ENCODE measurements around the gene MYH7B.

The MYH7B gene

GRCh38 chr20:34983089-34983820 lies 27.6 kb downstream of the MYH7B start:
- no peak overlapping the region for H3K27ac ChIP-seq (ENCODE audit: low read depth in 2 of 2, low read length in 2 of 2)
- no peaks in the 10 kb centered on the region for H3K36me3 ChIP-seq (ENCODE audit: control insufficient read depth in 2 of 2, insufficient read depth in 2 of 2, low read length in 2 of 2)
- H3K9me3 ChIP-seq (ENCODE audit: control insufficient read depth in 2 of 2, low read length in 2 of 2): no peaks in the 10 kb centered on the region
- no peak overlapping the region for H3K4me3 ChIP-seq (ENCODE audit: low read length in 2 of 2)
- H3K9ac ChIP-seq (ENCODE audit: low read depth in 1 of 2, low read length in 2 of 2): peak overlapping the region in 1 of 2 donors; percentile 57
- H3K4me1 ChIP-seq (ENCODE audit: control insufficient read depth in 2 of 2, insufficient read depth in 2 of 2, low read length in 2 of 2): peaks cover 16 to 19% of the 10 kb centered on the region in 2 donors
- H3K27me3 ChIP-seq (ENCODE audit: control insufficient read depth in 2 of 2, insufficient read depth in 2 of 2, low read length in 2 of 2): peaks cover 0 to 7% of the 10 kb centered on the region in 2 donors

DNA sequence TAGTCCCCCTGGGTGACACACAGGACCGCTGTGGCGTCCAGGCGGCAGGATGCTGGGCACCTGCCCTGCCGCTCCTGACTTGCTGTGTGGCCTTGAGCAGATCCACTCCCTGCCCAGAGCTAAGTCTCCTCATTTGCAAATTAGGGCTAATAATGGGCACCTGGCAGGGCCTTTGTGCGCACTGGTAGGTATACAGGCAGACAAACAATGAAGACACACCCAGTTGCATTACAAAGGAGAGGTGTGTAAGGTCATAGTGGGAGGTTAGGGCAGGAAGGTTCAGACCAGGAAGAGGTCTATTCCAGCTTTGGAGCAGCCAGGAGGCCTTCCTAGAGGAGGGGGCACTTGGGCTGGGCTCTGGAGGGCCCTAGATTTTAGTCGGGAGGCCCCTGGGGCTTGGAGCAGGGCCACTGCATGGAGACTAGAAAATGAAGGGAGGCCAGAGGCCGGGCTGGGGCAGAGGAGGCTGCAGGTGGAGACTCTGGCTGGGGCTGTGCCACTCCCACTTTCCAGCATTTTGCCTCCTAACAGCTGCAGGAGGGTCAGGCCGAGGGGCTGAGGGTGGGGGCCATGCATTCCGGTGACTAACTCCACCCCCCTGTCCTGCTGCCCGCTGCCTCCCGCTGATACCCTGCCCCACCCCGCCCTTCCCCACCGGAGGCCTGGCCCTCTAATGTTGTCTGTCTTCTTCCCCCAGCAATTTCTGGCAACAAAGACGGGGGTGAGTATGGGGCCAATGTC lies 28.5 kb downstream of the MYH7B start:
- H3K4me1 ChIP-seq (ENCODE audit: control insufficient read depth in 2 of 2, insufficient read depth in 2 of 2, low read length in 2 of 2): peaks cover 16 to 19% of the 10 kb centered on the region in 2 donors
- peaks cover 0 to 7% of the 10 kb centered on the region in 2 donors for H3K27me3 ChIP-seq (ENCODE audit: control insufficient read depth in 2 of 2, insufficient read depth in 2 of 2, low read length in 2 of 2)
- no peaks in the 10 kb centered on the region for H3K36me3 ChIP-seq (ENCODE audit: control insufficient read depth in 2 of 2, insufficient read depth in 2 of 2, low read length in 2 of 2)
- no peak overlapping the region for H3K27ac ChIP-seq (ENCODE audit: low read depth in 2 of 2, low read length in 2 of 2)
- H3K4me3 ChIP-seq (ENCODE audit: low read length in 2 of 2): no peak overlapping the region
- H3K9me3 ChIP-seq (ENCODE audit: control insufficient read depth in 2 of 2, low read length in 2 of 2): no peaks in the 10 kb centered on the region
- H3K9ac ChIP-seq (ENCODE audit: low read depth in 1 of 2, low read length in 2 of 2): peak overlapping the region; percentile 14 to 57

GRCh38 chr20:34984756-34985261 lies 29.1 kb downstream of the MYH7B start:
- Histone ChIP-seq H3K27ac (ENCODE audit: low read depth in 2 of 2, low read length in 2 of 2) (no peak overlapping the region), H3K9me3 (ENCODE audit: control insufficient read depth in 2 of 2, low read length in 2 of 2) (no peaks in the 10 kb centered on the region), H3K4me3 (ENCODE audit: low read length in 2 of 2) (no peak overlapping the region), H3K27me3 (ENCODE audit: control insufficient read depth in 2 of 2, insufficient read depth in 2 of 2, low read length in 2 of 2) (peaks cover 0 to 7% of the 10 kb centered on the region in 2 donors), H3K4me1 (ENCODE audit: control insufficient read depth in 2 of 2, insufficient read depth in 2 of 2, low read length in 2 of 2) (peaks cover 16 to 19% of the 10 kb centered on the region in 2 donors), H3K9ac (ENCODE audit: low read depth in 1 of 2, low read length in 2 of 2) (no peak overlapping the region), H3K36me3 (ENCODE audit: control insufficient read depth in 2 of 2, insufficient read depth in 2 of 2, low read length in 2 of 2) (no peaks in the 10 kb centered on the region)

DNA sequence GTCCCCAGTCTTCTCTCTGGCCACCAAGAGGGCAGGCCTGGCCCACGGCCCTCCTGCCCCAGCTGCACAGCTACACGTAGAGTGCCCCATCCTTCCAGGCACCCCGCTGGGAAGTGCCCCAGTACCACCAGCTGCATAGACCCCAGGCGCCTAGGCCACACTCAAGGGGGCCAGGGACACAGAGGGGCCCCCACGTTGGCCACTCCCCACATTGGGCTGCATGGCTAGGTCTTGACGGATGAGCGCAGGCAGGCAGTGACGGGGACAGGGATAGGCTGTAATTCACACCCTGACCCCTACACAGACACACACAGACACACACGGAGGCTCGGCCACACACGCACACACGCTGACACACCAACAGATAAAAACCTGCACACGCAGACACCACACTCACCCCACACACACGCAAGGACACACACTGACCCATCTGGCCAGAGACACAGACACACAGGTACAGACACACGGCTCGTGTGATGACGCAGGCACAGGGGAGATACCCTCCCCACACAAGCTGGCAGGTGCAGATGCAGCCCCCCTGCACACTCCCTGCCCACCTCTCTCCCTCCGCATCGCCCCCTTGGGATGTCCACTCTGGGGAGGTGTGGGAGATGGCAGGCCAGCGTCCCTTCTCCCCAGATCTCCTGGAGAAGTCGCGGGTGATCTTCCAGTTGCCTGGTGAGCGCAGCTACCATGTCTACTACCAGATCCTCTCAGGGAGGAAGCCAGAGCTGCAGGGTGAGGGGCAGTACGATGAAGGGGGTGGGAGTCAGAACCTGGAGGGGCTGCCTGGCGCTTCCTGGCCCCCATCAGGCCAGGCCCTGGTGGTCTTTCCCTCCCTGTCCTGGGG lies 30.0 kb downstream of the MYH7B start:
- H3K36me3 ChIP-seq (ENCODE audit: control insufficient read depth in 2 of 2, insufficient read depth in 2 of 2, low read length in 2 of 2): no peaks in the 10 kb centered on the region
- no peak overlapping the region for H3K4me3 ChIP-seq (ENCODE audit: low read length in 2 of 2)
- H3K9ac ChIP-seq (ENCODE audit: low read depth in 1 of 2, low read length in 2 of 2): no peak overlapping the region
- no peaks in the 10 kb centered on the region for H3K9me3 ChIP-seq (ENCODE audit: control insufficient read depth in 2 of 2, low read length in 2 of 2)
- peaks cover 0 to 7% of the 10 kb centered on the region in 2 donors for H3K27me3 ChIP-seq (ENCODE audit: control insufficient read depth in 2 of 2, insufficient read depth in 2 of 2, low read length in 2 of 2)
- H3K4me1 ChIP-seq (ENCODE audit: control insufficient read depth in 2 of 2, insufficient read depth in 2 of 2, low read length in 2 of 2): peaks cover 13 to 19% of the 10 kb centered on the region in 2 donors
- no peak overlapping the region for H3K27ac ChIP-seq (ENCODE audit: low read depth in 2 of 2, low read length in 2 of 2)

DNA sequence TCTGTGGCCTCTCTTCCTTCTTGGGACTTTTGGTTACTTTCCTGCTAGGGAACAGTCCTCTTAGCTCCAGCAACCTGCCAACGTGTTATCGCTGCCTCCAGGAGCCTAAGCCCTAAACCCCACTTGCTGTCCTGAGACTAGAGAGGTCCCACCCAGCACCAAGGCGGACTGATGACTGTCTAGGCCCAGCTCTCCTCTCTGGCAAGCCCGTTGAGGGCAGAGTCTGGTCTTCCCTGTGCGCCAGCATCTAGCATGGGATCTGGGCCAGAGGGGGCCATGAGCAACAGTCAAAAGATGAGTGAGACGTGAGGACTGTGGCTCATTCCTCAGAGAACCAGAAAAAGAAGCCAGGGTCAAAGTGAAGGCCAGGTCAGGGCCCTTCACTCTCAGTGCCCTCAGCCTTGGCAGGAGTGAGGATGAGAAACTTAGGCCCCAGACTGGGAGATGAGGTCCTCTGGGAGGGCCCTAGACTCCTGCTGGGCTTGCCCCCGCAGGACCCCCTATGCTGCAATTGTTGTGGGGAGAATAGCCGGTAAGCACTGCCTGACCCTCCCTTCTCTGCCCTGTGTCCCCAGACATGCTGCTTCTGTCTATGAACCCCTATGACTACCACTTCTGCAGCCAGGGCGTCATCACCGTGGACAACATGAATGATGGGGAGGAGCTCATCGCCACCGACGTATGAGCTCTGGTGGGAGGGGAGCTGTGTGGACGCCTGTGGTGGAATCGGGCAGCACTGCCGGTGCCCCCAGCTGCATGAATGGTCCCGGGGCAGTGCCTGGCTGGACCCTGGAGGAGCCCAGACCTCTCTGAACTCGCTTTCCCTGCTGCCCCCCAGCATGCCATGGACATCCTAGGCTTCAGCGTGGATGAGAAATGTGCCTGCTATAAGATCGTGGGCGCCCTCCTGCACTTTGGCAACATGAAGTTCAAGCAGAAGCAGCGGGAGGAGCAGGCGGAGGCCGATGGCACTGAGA lies 30.9 kb downstream of the MYH7B start:
- Histone ChIP-seq H3K9me3 (ENCODE audit: control insufficient read depth in 2 of 2, low read length in 2 of 2) (no peaks in the 10 kb centered on the region), H3K36me3 (ENCODE audit: control insufficient read depth in 2 of 2, insufficient read depth in 2 of 2, low read length in 2 of 2) (no peaks in the 10 kb centered on the region), H3K4me3 (ENCODE audit: low read length in 2 of 2) (no peak overlapping the region), H3K27ac (ENCODE audit: low read depth in 2 of 2, low read length in 2 of 2) (no peak overlapping the region), H3K9ac (ENCODE audit: low read depth in 1 of 2, low read length in 2 of 2) (no peak overlapping the region), H3K4me1 (ENCODE audit: control insufficient read depth in 2 of 2, insufficient read depth in 2 of 2, low read length in 2 of 2) (peaks cover 11 to 16% of the 10 kb centered on the region in 2 donors), H3K27me3 (ENCODE audit: control insufficient read depth in 2 of 2, insufficient read depth in 2 of 2, low read length in 2 of 2) (peaks cover 0 to 7% of the 10 kb centered on the region in 2 donors)

- Histone ChIP-seq H3K9ac (ENCODE audit: low read depth in 1 of 2, low read length in 2 of 2) (no peak overlapping the region), H3K36me3 (ENCODE audit: control insufficient read depth in 2 of 2, insufficient read depth in 2 of 2, low read length in 2 of 2) (no peaks in the 10 kb centered on the region), H3K27me3 (ENCODE audit: control insufficient read depth in 2 of 2, insufficient read depth in 2 of 2, low read length in 2 of 2) (peaks cover 0 to 7% of the 10 kb centered on the region in 2 donors), H3K4me1 (ENCODE audit: control insufficient read depth in 2 of 2, insufficient read depth in 2 of 2, low read length in 2 of 2) (peaks cover 11 to 16% of the 10 kb centered on the region in 2 donors), H3K4me3 (ENCODE audit: low read length in 2 of 2) (no peak overlapping the region), H3K9me3 (ENCODE audit: control insufficient read depth in 2 of 2, low read length in 2 of 2) (no peaks in the 10 kb centered on the region), H3K27ac (ENCODE audit: low read depth in 2 of 2, low read length in 2 of 2) (no peak overlapping the region)
Observed at GRCh38 chr20:34987288-34988190, 31.9 kb downstream of the MYH7B start.

GRCh38 chr20:34988191-34988540 lies 32.5 kb downstream of the MYH7B start:
- H3K4me3 ChIP-seq (ENCODE audit: low read length in 2 of 2): no peak overlapping the region
- peaks cover 0 to 4% of the 10 kb centered on the region in 2 donors for H3K36me3 ChIP-seq (ENCODE audit: control insufficient read depth in 2 of 2, insufficient read depth in 2 of 2, low read length in 2 of 2)
- peaks cover 0 to 7% of the 10 kb centered on the region in 2 donors for H3K27me3 ChIP-seq (ENCODE audit: control insufficient read depth in 2 of 2, insufficient read depth in 2 of 2, low read length in 2 of 2)
- H3K4me1 ChIP-seq (ENCODE audit: control insufficient read depth in 2 of 2, insufficient read depth in 2 of 2, low read length in 2 of 2): peaks cover 11 to 16% of the 10 kb centered on the region in 2 donors
- no peak overlapping the region for H3K27ac ChIP-seq (ENCODE audit: low read depth in 2 of 2, low read length in 2 of 2)
- H3K9me3 ChIP-seq (ENCODE audit: control insufficient read depth in 2 of 2, low read length in 2 of 2): no peaks in the 10 kb centered on the region
- no peak overlapping the region for H3K9ac ChIP-seq (ENCODE audit: low read depth in 1 of 2, low read length in 2 of 2)

- Histone ChIP-seq H3K4me3 (ENCODE audit: low read length in 2 of 2) (no peak overlapping the region), H3K4me1 (ENCODE audit: control insufficient read depth in 2 of 2, insufficient read depth in 2 of 2, low read length in 2 of 2) (peaks cover 4 to 6% of the 10 kb centered on the region in 2 donors), H3K27ac (ENCODE audit: low read depth in 2 of 2, low read length in 2 of 2) (no peak overlapping the region)
Observed at GRCh38 chr20:34989118-34989517, 33.5 kb downstream of the MYH7B start.

More at GRCh38 chr20:34989118-34989517, 33.5 kb downstream of the MYH7B start:
- H3K9me3 ChIP-seq (ENCODE audit: control insufficient read depth in 2 of 2, low read length in 2 of 2): no peaks in the 10 kb centered on the region
- H3K9ac ChIP-seq (ENCODE audit: low read depth in 1 of 2, low read length in 2 of 2): no peak overlapping the region
- peaks cover 0 to 2% of the 10 kb centered on the region in 2 donors for H3K27me3 ChIP-seq (ENCODE audit: control insufficient read depth in 2 of 2, insufficient read depth in 2 of 2, low read length in 2 of 2)
- H3K36me3 ChIP-seq (ENCODE audit: control insufficient read depth in 2 of 2, insufficient read depth in 2 of 2, low read length in 2 of 2): peaks cover 0 to 11% of the 10 kb centered on the region in 2 donors
